ENCODE results near the gene RHOC.
"Not testable (repeated sequence)": the region's sequence is repeated elsewhere in the genome, so short reads cannot be mapped to it uniquely, and the experiment has no call there.

Gene RHOC

DNA sequence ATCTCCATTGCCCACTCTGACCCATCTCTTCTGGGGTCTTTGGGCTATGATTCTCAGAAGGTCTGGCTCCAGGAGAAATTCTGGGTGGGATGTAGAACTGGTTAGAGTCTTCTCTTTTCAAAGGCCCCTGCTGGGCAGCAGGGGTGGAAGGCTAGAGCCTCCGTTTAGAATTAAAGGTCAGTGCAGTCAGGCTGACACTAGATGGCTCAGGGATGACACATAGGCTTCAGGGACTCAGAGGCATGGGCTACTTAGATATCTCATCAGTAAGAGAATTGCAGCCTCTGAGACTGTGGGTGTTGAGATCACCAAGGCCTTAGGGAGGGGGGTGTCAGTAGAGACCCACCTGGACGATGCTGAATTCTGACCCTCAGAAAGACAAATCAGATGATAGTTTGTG is 20.8 kb upstream of the RHOC start:
- no peak overlapping the region for H3K27ac ChIP-seq (replicated peaks)
- TF ChIP-seq POLR2AphosphoS5 (IDR thresholded peaks at IDR 0.05; ENCODE audit: low read depth) (no peak), GABPA (IDR thresholded peaks at IDR 0.05; ENCODE audit: low read depth) (no peak), SPI1 (IDR thresholded peaks at IDR 0.05; ENCODE audit: borderline replicate concordance, low read depth) (no peak)
- TF ChIP-seq, protein P1, sequence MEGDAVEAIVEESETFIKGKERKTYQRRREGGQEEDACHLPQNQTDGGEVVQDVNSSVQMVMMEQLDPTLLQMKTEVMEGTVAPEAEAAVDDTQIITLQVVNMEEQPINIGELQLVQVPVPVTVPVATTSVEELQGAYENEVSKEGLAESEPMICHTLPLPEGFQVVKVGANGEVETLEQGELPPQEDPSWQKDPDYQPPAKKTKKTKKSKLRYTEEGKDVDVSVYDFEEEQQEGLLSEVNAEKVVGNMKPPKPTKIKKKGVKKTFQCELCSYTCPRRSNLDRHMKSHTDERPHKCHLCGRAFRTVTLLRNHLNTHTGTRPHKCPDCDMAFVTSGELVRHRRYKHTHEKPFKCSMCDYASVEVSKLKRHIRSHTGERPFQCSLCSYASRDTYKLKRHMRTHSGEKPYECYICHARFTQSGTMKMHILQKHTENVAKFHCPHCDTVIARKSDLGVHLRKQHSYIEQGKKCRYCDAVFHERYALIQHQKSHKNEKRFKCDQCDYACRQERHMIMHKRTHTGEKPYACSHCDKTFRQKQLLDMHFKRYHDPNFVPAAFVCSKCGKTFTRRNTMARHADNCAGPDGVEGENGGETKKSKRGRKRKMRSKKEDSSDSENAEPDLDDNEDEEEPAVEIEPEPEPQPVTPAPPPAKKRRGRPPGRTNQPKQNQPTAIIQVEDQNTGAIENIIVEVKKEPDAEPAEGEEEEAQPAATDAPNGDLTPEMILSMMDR (IDR thresholded peaks at IDR 0.05; ENCODE audit: insufficient read depth, low read length) = no peak
- TF ChIP-seq, protein P2, sequence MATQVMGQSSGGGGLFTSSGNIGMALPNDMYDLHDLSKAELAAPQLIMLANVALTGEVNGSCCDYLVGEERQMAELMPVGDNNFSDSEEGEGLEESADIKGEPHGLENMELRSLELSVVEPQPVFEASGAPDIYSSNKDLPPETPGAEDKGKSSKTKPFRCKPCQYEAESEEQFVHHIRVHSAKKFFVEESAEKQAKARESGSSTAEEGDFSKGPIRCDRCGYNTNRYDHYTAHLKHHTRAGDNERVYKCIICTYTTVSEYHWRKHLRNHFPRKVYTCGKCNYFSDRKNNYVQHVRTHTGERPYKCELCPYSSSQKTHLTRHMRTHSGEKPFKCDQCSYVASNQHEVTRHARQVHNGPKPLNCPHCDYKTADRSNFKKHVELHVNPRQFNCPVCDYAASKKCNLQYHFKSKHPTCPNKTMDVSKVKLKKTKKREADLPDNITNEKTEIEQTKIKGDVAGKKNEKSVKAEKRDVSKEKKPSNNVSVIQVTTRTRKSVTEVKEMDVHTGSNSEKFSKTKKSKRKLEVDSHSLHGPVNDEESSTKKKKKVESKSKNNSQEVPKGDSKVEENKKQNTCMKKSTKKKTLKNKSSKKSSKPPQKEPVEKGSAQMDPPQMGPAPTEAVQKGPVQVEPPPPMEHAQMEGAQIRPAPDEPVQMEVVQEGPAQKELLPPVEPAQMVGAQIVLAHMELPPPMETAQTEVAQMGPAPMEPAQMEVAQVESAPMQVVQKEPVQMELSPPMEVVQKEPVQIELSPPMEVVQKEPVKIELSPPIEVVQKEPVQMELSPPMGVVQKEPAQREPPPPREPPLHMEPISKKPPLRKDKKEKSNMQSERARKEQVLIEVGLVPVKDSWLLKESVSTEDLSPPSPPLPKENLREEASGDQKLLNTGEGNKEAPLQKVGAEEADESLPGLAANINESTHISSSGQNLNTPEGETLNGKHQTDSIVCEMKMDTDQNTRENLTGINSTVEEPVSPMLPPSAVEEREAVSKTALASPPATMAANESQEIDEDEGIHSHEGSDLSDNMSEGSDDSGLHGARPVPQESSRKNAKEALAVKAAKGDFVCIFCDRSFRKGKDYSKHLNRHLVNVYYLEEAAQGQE (IDR thresholded peaks at IDR 0.05; ENCODE audit: insufficient replicate concordance, low read depth) = no peak
- no peak overlapping the region for H3K4me3 ChIP-seq (replicated peaks; ENCODE audit: insufficient read depth, low read length)
- DNase-seq (ENCODE audit: low read depth in 1 of 2, low spot score in 1 of 2) = no peak
- H3K27me3 ChIP-seq (ENCODE audit: insufficient read depth, poor library complexity, severe bottlenecking) = no peaks in the 10 kb centered on the region

DNA sequence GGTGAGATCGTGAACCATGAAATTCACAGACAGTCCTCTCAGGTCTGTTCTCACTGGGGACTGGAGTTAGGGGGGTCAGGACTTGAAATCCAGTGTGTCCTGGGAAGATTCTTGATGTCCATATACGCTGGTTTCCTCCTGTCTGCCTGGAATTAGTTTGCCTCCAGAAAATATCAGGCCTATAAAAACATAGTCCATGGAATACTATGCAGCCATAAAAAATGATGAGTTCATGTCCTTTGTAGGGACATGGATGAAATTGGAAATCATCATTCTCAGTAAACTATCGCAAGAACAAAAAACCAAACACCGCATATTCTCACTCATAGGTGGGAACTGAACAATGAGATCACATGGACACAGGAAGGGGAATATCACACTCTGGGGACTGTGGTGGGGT is 17.3 kb upstream of the RHOC start:
- not testable (repeated sequence) for H3K27ac ChIP-seq (replicated peaks); DNase-seq (ENCODE audit: low read depth in 1 of 2, low spot score in 1 of 2); H3K4me3 ChIP-seq (replicated peaks; ENCODE audit: insufficient read depth, low read length); H3K27me3 ChIP-seq (ENCODE audit: insufficient read depth, poor library complexity, severe bottlenecking)

DNA sequence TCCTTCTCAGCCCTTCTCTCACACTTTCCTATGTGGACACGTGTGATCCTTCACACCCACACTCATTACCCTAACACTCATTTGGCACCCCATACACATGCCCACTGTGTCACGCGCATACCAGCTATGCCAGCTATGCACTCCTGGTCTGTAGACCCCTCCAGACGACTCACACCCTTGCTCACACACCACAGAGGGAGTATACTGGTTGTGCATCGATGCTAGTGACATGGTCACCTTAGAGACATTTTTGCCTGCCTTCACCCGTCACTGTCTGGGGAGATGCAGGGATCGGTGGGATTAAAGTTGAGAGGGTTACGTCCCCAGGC is 16.5 kb upstream of the RHOC start:
- no peak overlapping the region for H3K4me3 ChIP-seq (replicated peaks; ENCODE audit: insufficient read depth, low read length)
- DNase-seq (ENCODE audit: low read depth in 1 of 2, low spot score in 1 of 2) = no peak
- peaks cover under 1% of the 10 kb centered on the region for H3K27me3 ChIP-seq (ENCODE audit: insufficient read depth, poor library complexity, severe bottlenecking)
- H3K27ac ChIP-seq (replicated peaks) = no peak overlapping the region
- no peak for TF ChIP-seq GABPA (IDR thresholded peaks at IDR 0.05; ENCODE audit: low read depth)
- TF ChIP-seq, protein P2 (IDR thresholded peaks at IDR 0.05; ENCODE audit: insufficient replicate concordance, low read depth) = no peak
- TF ChIP-seq, protein P1 (IDR thresholded peaks at IDR 0.05; ENCODE audit: insufficient read depth, low read length) = no peak
- TF ChIP-seq SPI1 (IDR thresholded peaks at IDR 0.05; ENCODE audit: borderline replicate concordance, low read depth) = no peak

DNA sequence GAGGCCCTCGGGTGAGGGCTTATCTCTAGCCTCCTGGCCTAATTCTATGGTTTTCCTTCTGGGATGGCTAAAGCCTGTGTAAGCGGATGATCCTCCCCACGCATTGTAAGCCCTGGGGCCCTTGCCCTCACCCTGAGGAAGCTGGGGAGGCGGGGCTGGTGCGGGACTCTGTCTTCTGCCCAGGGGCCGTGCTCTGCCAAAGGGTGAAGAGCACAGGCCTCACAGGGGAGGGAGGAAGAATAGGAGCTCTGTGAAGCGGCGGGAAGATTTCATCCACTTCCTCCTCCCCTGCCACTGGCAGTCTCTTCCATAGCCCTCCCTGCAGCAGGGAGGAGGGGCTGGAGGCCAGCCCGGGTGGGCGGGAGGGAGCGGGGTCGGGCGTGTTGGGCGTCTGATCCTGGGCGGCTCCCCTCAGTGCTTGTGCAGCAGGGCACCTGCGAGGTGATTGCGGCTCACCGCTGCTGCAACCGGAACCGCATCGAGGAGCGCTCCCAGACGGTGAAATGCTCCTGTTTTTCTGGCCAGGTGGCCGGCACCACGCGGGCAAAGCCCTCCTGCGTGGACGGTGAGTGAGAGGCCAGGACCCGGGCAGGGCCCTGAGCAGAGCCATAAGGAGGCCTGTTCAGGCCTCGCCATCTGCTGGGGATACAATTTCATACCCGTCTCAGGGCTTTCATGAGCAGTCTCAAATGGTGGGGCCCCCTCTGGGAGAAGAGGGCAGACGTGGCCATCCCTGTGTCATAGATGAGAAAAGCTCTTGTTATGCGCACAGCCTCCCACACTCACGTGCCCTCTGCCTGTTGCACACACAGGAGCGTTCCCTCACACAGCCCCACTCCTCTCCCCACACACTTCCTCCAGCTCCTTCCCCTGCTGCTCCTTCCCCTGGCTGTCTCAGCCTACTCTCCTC is 15.9 kb upstream of the RHOC start:
- Histone ChIP-seq H3K27ac (replicated peaks) (peak overlapping the region; percentile 53), H3K4me3 (replicated peaks; ENCODE audit: insufficient read depth, low read length) (peak overlapping the region; percentile 28), H3K27me3 (ENCODE audit: insufficient read depth, poor library complexity, severe bottlenecking) (peaks cover 3% of the 10 kb centered on the region)
- peak; percentile 57 to 74 for DNase-seq (ENCODE audit: low read depth in 1 of 2, low spot score in 1 of 2)
- TF ChIP-seq, protein P2 (IDR thresholded peaks at IDR 0.05; ENCODE audit: insufficient replicate concordance, low read depth) = no peak
- TF ChIP-seq, protein P1 (IDR thresholded peaks at IDR 0.05; ENCODE audit: insufficient read depth, low read length) = no peak
- TF ChIP-seq POLR2AphosphoS5 (IDR thresholded peaks at IDR 0.05; ENCODE audit: low read depth) (0 out of 2 replicates have a peak, but pooled peaks have one; percentile 26), GABPA (IDR thresholded peaks at IDR 0.05; ENCODE audit: low read depth) (no peak), SPI1 (IDR thresholded peaks at IDR 0.05; ENCODE audit: borderline replicate concordance, low read depth) (peak; percentile 70)

Measured in HL-60 (cell line).